Measurements from ENCODE around the gene FBXL20. TPM values are rescaled to one million over a fixed set of nuclear protein-coding genes. Genes with fewer than 3 reads are reported as not detected.

The FBXL20 gene
- polyA plus RNA-seq, 5 donors = 9.3 to 19.0 (median 15.6) TPM

DNA sequence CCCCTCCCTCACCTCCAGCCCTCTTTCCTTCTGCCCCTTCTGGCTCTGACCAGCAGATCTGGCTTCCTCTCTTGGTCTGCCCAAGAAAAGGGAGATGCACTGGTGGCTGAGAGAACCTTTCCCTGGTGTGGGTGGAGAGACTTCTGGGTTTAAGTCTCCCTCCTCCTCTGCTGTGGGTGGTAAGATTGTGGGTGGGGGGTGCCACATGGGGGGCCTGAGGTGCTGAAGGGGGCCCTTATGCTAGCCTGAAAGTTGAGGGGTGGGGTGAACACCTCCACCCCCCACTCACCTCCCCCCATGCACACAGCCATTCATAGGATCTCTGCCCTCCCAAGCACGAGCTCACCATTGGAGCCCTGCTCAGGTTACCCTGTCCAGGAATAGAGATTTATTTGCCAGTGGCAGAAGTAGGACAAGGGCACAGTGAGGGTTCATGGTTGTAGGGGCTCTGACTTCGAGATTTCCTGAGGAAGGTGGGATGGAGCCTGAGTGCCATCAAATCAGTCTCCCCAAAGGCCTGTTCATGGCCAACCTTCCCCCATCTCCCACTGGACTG is 174.0 kb downstream of the FBXL20 start:
- DNase-seq = no peak

DNA sequence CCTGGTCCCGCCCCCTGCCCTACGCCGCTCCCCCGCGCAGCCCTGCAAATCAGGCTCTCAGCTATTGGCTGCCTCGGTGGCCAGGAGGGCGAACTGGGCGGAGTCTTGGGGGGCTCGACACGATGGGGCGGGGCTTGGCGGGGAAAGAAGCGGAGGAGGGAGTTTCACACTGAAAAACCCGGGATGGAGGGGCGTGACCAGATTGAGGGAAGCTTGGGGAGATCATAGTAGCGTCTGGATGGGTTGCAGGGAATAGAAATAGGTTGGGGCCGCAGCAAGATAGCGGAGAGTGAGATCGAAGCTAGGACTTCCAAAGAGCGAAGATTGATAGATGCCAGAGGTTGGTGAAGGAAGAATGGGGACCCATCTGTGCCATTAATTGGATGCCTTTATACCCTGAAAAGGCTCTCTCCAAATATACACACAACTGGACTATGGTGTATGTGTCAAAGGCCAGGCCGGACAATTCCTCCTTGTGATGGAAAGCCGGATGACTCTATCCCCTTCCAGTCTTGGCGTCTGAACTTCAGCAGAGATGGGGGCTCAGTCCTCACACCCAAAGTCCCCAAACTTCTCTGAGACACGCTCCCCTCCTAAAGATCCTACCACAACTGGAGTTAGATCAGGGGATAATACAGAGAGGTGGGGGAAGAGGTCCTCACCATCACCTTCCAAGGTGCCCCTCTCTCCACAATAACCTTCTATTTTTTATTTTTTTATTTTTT is 175.3 kb downstream of the FBXL20 start:
- peak; percentile 51 to 72 for DNase-seq

DNA sequence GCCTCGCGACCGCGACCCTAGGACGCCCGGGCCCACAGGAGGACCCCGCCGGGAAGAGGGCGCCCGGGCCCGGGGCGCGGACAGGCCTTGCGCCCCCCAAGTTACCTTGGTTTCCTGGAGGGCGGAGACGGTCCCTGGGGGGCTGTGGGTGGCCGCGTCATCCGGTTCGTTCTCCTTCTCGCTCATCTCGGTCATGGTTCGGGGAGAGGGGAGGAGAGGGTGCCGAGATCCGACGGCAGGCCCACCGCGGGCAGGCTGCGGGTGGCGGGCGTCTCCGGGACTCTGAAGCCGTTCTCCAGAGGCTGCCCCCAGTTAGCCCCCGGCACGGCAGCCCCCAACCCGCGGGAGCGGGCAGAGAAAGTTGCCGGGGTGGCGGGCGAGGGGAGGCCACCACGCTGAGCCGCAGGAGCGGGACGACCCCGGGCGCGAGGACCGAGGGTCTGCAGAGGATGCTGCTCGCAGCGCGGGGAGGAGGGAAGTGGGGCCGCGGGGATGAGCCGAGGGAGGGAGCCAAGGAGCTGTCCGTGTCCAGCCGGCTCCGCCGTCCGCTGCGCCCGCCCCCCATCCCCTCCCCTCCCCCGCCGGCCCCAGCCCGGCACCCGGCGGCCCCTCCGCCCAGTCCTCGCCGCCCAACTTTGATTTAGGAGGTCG is 176.0 kb downstream of the FBXL20 start, which contains the start of gene STAC2:
TSS of gene STAC2 (minus strand) at position 638 of the 651 bp plus-strand sequence. CDS start at position 195, 443 bp downstream.
- DNase-seq = no peak

DNA sequence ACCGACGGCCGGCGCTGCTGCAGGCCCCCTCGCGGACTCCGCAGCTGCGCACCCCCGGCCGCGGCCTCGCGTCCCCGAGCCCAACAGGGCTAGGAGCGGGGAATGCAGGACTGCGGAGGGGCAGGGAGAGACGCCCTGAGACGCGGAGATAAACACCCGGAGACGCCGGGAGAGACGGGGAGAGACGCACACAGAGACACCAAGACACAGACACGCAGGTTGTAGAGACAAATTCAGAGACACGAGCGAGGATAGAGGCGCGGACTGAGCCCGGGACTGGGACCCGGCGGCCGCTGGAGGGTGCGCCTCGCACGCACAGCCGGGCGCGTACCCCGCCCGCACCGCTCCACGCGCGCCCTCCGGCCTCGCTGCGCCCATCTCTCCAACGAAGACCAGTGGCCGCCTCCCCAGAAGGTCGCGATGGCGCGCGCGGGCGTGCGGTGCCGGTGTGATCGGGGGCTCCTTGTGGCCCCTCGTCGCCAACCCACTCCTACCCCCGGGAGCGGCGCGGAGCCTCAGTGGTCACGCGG is 176.6 kb downstream of the FBXL20 start:
- DNase-seq = no peak

DNA sequence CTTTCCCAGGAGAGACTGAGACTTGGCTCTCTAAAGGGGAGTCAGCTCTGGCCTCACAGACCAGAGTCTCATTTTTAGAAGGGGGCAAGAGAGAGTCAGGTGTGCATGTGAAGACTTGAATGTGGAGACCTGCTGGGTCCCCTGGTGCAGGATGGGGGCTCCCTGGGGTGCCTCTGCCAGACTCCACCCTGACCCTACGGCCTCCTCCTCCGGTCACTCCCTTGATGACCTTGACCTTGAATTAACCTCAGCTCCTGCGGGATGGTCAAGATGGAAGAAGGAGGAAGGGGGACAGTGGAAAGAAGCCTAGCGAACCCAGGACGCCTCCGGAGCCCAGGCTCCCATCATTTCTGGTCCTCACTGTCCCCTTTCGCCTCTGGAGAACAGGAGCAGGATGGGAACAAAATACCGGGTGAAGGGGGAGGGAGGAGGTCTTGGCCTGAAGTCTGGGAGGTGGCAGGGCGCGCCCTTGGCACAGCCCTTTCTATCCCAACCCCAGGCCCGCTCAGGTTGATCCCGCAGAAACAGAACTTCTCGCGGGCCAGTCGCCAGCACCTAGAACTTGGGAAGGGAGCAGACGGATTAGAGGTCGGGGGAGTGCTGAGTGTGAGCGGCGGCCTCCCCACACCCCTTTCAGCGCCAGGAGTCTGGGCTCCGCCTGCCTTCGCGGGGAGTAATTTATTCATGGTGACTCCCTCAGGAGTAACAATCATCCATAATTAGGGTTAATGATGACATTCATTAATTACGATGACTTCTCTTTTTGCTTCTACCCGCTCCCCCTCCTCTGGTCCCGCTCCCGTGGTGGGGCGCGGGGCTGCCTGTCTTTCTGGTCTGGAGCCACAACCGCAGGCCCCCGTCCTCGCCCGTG is 177.3 kb downstream of the FBXL20 start:
- no peak for DNase-seq

DNA sequence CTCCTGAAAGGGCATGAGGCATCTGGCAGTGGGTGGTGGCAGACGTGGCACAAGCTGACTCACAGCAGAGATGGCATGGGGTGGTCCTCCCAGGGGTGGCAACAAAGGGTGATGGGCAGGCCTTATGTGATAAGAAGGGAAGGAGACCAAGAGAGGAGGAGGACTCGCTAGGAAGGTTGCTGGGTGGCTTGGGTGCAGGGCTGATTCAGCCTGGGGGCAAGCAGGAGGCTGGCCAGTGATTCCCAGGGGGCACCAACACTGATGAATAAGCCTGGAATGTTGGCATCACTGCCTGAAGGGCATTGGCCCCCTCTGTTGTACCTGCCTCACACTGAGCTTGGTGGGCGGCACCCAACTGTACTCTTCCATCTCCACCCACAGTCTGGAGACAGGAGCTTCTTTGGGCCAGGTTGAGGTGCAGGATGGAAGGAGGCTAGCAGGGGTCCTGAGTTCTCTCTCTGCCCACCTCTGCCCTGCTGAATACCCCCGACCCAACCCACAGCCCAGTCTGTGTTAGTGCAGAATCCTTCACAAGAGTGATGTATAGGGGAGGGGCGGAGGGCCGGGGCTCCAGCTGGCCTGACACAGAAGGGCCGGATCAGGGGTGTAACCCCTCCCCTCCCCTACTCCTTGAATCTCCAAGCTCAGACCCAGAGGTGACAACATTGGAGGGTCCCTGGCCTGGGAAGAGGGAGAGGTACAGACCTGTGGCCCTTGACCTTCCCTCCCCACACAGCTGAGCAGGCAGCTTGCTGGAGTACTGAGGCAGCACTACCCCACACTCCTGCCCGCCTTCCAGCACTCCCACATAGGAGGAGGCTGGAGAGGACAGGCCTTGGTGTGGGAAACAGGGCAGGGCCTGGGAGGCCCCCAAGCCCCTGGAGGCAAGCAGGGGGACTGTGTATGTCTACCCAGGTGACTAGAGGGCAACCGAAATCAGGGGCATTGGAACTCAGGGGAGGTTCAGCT is 178.3 kb downstream of the FBXL20 start:
- DNase-seq = no peak

DNA sequence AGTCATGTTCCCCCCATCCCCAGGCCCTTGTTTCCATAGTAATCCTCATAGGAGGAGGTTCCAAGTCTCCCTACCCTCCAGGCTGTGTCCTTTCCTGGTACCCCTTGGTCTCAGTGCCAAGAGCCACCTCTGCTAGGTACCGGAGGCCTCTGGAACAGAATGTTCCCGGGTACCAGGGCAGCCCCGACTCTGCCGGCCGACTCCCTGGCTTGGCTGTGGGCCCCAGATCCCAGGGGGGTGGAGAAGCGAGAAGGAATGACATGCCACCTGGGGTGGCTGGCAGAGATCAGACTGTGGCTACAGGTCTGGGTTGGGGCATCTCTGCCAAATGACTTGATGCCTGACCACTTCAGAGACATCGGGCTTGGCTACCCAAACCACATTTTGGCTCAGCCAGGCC is 179.3 kb downstream of the FBXL20 start:
- no peak for DNase-seq

DNA sequence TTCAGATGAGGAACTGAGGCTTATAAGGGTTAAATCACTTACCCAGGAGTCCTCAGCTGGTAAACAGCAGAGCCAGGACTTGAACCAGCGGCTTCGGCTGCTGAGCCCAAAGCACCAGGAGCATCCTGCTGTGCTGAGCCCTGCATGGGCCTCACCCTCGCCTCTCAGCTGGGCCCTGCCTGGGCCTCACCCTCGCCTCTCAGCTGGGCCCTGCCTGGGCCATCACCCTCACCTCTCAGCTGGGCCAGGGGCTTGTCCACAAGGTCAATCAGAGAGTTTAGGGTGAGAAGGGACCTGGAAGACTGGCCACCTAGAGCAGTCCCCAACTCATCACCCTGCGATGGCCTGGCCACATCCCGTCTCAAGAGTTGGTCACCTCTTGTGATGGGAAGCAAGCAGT is 179.9 kb downstream of the FBXL20 start:
- no peak for DNase-seq

DNA sequence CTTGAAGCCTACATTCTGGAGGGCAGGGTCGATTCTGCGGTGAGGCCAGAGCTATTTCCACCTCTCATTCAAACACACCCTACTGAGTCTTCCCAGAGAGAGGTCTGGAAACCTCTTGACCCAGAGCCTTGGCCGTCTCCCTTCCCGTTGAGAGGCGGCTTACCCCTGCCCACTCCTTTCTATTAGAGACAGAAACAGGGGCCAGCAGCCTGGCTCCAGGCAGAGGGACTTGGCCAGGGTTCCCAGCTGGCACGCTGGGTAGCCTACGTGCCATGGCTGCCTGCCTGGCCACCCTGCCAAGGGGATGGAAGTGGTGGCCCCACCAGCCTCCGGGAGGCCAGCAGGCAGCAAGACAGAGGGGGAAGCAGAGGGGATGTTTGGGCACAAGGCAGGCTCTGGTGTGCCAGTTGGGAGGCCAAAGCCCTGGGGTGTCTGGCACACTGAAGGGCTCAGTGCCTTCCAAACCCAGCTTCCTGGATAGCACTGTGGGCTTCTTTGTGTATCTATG is 181.7 kb downstream of the FBXL20 start:
- DNase-seq = no peak

DNA sequence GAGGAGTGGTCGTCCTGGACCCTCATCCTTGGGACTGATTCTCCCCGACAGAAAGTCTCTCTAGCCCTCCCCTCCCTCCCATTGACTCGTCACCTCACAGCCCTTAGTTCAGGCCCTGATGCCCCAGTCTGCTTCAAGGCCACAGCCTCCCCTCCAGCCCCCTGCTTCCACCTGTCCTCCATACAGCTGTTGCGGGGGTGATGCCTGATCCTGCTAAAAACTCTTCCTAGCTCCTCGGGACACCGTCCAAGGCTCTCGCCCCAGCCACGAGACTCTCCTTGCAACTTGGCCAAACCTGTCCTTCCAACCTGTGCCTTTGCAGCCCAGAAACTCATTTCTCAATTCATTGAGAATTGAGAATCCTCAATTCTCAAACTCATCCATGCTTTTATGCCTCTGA is 182.5 kb downstream of the FBXL20 start:
- DNase-seq = no peak

DNA sequence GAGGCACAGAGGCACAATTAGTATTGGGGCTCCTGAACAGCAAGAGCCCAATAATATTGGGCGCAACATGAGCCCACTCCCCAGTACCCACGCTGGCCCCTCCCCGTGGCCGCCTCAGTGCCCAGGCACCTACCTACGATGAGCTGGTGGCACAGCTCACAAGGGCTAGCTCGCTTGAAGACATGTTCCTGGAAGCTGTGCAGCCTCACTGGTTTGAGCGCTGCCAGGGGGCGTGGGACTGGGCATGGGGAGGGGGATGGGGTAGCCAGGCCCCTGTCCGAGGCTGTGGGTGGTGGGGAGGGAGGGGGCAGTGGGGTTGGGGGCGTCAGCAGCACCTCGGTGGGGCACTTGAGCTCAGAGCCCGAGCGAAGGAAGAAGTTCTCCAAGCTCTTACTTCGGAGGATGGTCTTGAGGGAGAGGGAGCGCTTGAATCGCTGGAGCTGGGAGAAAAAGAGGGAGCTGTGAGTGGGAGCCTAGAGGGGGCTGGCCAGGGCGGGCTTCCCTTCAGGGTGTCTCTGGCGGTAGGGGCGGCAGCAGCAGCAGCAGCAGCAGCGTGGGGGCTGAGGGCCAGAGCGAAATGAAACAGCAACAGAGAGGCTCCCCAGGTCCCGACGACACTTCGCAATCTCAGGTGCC is 183.6 kb downstream of the FBXL20 start:
- DNase-seq = no peak

DNA sequence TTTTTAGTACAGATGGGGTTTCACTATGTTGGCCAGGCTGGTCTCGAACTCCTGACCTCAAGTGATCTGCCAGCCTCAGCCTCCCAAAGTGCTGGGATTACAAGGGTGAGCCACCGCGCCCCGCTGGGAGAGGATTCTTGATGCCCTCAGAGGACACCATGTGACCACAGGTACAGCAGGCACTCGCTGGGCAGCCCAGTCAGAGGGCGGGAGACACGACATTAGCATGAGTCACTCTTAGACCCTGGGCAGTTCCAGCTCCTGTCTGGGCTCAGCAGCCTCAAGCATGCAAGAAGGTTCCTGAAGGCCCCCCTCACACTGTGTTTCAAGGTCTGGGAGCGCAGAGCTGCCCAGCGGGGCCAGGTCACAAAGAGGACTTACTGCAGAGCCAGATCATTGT is 187.6 kb downstream of the FBXL20 start:
- DNase-seq = no peak

DNA sequence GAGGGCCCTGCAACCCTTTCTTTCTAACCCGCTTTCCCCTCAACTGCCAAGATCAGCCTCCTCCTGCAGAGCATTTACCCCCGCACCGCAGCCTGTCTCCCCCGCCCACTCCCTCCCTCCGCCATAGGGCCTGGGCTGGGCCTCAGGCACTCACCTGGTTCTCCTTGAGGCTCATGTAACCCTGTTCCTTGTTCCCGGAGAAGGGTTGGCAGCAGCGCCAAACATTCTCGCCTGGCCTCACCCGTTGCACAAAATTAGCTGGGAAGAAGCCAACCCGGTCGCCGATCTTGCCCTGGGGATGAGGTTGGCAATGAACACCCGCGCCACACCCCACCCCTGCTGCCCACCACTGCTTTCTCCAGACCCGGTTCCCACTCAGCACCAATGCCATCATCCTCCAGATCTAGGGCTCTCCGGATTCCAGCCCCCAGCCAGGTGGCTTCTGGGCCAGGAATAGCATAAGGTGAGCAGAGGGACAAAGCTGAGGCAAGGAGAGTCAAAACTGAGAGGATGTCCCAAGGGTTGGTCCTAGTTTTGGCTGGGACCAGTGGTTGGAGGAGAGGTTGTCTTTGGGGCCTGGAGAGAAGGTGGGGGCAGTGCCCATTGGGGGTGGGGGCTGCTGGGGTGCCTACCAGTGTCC is 188.5 kb downstream of the FBXL20 start:
- DNase-seq = no peak

DNA sequence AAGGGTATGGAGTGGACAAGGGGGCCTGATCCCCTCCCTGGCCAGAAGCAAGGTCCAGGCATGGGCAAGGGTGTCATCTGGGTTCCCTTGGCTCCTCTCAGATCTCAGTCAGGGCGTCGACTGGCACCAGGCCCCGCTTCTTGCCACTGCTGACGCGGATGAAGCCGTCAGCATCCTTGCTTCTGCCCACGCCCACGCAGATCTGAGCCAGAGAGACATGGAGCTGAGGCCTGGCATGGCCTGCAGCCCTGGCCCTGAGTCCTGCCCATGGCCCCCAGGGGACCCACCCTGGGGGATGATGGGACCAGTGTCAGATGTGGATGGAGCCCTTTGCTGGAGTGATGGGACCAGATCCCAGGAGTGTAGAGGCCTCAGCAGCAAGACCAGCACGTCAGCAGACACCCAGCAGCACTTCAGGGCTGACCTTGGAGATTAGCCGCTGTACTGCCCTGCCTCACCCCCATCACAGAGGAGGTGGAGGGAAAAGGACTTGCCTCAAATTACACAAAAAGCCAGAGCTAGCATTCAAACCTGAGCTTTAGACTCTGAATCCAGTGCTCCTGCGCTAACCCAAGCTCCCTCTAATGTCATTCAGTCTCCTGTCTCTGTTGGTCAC is 189.1 kb downstream of the FBXL20 start:
- no peak for DNase-seq

DNA sequence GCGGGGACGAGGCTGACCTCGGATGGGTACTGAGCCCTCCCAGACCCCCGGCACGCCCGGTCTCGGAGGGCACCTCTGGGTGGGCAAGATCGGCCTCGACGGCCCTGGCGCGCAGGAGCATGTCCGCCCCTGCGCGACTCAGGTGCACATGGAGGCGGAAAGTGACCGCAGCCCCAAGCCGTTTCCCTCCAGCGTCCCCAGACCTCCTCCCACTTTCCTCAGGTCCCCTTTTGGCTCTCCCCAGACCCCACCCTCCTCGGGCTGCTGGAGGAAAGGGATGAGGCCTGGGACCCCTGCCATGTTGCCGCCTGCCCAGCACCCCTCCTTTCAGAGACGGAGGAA is 191.4 kb downstream of the FBXL20 start:
- no peak for DNase-seq

DNA sequence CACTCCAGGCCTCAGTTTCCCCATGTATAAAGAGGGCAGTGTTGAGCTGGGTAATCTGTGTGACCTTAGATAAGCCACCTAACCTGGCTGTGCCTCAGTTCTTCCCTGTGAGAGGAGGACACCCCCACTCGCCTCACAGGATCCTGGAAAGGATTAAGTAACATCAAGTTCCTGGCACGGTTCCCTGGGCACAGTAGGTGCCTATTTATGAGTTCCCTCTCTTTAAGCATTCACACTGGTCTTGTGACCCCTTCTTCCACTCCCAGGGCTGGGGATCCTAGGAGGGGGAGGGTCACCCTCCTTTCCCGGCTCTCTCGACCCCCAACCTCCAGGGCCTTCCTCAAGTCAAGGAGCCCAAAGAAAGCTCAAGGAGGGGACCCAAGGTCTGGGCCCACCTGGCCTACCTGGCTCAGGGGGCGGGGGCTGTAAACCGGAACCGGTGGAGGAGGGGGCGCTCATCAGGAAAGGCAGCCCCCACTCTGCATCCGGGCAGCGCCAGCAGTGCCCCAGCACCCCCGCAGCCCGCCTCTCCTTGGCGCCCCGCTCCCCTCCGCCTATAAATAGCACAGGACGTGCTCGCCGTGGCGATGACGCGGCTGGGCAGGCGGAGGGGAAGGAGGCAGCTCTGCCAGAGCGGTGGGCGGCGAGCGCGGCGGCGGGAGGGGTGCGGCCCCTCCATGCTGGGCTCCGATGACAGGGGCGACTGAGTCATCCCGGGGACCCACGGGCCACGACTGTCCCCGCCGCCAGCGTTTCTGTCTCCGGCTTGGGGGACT is 191.9 kb downstream of the FBXL20 start:
- DNase-seq = peak; percentile 64 to 77

DNA sequence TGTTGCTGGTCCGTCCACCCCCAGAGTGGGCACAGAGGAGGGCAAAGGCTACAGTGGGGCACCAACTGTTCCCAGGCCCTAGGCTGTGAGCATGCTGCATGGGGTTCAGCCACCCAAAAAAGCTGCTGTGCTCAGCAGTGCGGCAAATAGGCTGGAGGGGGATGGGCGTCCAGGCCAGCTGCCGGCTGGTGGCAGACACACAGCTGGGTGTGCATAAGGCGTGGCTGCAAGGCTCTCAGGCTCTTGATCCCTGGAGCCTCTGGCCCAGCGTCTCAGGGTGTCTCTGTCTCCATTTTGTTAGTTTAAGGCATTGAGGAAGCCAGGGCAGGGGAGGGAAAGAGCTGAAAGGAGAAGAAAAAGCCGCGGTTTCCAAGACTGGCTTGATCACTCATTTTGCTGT is 192.5 kb downstream of the FBXL20 start:
- no peak for DNase-seq

DNA sequence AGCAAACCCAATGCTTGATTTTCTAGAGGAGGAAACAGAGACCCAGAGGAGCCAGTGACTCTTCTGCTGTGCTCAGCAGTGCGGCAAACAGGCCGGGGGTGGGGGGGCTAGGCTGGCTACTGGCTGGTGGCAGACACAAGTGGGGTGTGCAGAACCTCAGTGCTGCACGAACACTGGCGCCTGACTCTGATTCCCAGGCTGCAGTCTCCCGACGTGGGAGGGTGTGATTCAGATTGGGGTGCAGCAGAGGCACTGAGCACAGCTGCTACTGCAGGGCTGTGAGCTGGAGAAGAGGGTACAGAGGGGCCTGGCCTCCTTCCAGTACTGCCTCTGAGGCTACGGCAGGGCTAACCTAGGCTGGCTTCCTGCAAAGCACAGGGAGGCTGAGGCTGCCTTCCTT is 193.3 kb downstream of the FBXL20 start:
- DNase-seq = no peak
